ENCODE results near the gene NRXN3.

Gene NRXN3

DNA sequence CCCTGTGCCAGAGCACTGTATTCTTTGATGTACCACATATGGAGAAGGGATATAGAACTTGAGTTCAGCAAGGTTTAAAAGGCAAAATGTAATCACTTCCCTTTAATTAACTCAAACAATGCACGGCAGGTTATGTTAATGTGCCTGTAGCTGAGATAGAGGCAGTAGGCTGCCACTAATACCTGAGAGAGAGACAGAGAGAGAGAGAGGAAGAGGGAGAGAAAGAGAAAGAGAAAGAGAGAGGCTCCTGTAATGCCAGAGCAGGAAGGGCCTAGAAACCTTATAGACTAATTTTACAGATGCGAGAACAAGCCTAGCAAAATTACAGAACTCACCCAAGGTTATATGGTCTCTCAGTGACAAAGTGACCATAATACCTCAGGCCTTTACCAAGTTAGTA, 679.8 kb downstream of the NRXN3 start:
- H3K4me3 ChIP-seq (ENCODE audit: insufficient read depth, low read depth, low read length, poor library complexity, severe bottlenecking): no peak overlapping the region
- no peaks in the 10 kb centered on the region for H3K4me1 ChIP-seq (ENCODE audit: control insufficient read depth, insufficient read depth, low read length, poor library complexity, severe bottlenecking)
- no peaks in the 10 kb centered on the region for H3K27me3 ChIP-seq (replicated peaks; ENCODE audit: control insufficient read depth, insufficient read depth, low read length, poor library complexity, severe bottlenecking)
- no peaks in the 10 kb centered on the region for H3K36me3 ChIP-seq (ENCODE audit: control insufficient read depth, insufficient read depth, low read length)
- no peak overlapping the region for H3K27ac ChIP-seq (ENCODE audit: insufficient read depth, low read length, poor library complexity, severe bottlenecking)
- no peaks in the 10 kb centered on the region for H3K9me3 ChIP-seq (ENCODE audit: control insufficient read depth, low read length)
- DNase-seq: no peak

DNA sequence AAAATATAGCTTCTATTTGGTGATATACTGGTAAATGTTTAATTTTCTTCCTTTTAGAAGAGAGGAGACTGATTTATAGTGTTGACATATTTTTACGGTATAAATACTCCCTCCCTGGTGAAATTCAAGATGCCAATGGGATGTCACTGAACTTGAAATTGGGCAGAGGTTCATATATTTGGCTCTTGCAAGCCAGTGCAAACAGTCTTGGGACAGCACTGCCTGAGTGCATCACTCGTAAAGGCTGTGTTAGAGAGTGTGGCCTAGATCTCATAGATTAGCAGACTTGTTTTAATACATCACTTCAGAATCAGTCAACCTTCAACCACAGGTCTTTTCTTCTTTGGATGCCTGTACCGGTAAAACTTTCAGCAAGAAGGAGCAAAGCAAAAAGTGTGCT, 681.0 kb downstream of the NRXN3 start:
- H3K27ac ChIP-seq (ENCODE audit: insufficient read depth, low read length, poor library complexity, severe bottlenecking): no peak overlapping the region
- H3K9me3 ChIP-seq (ENCODE audit: control insufficient read depth, low read length): no peaks in the 10 kb centered on the region
- H3K36me3 ChIP-seq (ENCODE audit: control insufficient read depth, insufficient read depth, low read length): no peaks in the 10 kb centered on the region
- H3K4me3 ChIP-seq (ENCODE audit: insufficient read depth, low read depth, low read length, poor library complexity, severe bottlenecking): no peak overlapping the region
- DNase-seq: no peak
- no peaks in the 10 kb centered on the region for H3K4me1 ChIP-seq (ENCODE audit: control insufficient read depth, insufficient read depth, low read length, poor library complexity, severe bottlenecking)
- no peaks in the 10 kb centered on the region for H3K27me3 ChIP-seq (replicated peaks; ENCODE audit: control insufficient read depth, insufficient read depth, low read length, poor library complexity, severe bottlenecking)

DNA sequence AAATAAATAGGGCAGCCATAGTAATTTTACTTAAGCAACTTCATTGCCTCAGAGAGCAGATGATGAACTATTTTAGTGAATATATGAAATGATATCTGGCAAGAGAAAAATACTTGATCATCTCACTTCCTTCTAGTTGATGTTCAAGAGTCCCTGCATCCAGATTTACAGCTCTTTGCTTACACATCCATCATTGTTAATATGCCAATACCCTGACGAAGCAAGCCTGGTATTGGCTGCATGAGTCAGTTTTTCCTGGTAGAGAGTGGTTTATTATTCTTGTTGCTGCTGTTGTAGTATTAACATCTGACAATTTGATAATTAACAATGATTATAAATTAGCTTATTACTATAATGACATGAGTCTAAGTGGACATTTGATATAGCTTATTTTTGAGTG, 681.9 kb downstream of the NRXN3 start:
- Histone ChIP-seq H3K9me3 (ENCODE audit: control insufficient read depth, low read length) (no peaks in the 10 kb centered on the region), H3K27me3 (replicated peaks; ENCODE audit: control insufficient read depth, insufficient read depth, low read length, poor library complexity, severe bottlenecking) (no peaks in the 10 kb centered on the region), H3K4me1 (ENCODE audit: control insufficient read depth, insufficient read depth, low read length, poor library complexity, severe bottlenecking) (no peaks in the 10 kb centered on the region), H3K36me3 (ENCODE audit: control insufficient read depth, insufficient read depth, low read length) (no peaks in the 10 kb centered on the region), H3K4me3 (ENCODE audit: insufficient read depth, low read depth, low read length, poor library complexity, severe bottlenecking) (no peak overlapping the region), H3K27ac (ENCODE audit: insufficient read depth, low read length, poor library complexity, severe bottlenecking) (no peak overlapping the region)
- DNase-seq: no peak

- DNase-seq: no peak
- Histone ChIP-seq H3K9me3 (ENCODE audit: control insufficient read depth, low read length) (no peaks in the 10 kb centered on the region), H3K27me3 (replicated peaks; ENCODE audit: control insufficient read depth, insufficient read depth, low read length, poor library complexity, severe bottlenecking) (no peaks in the 10 kb centered on the region), H3K36me3 (ENCODE audit: control insufficient read depth, insufficient read depth, low read length) (no peaks in the 10 kb centered on the region), H3K27ac (ENCODE audit: insufficient read depth, low read length, poor library complexity, severe bottlenecking) (no peak overlapping the region), H3K4me3 (ENCODE audit: insufficient read depth, low read depth, low read length, poor library complexity, severe bottlenecking) (no peak overlapping the region), H3K4me1 (ENCODE audit: control insufficient read depth, insufficient read depth, low read length, poor library complexity, severe bottlenecking) (no peaks in the 10 kb centered on the region)
These were observed 687.8 kb downstream of the NRXN3 start for GRCh38 chr14:78857974-78858373.

DNA sequence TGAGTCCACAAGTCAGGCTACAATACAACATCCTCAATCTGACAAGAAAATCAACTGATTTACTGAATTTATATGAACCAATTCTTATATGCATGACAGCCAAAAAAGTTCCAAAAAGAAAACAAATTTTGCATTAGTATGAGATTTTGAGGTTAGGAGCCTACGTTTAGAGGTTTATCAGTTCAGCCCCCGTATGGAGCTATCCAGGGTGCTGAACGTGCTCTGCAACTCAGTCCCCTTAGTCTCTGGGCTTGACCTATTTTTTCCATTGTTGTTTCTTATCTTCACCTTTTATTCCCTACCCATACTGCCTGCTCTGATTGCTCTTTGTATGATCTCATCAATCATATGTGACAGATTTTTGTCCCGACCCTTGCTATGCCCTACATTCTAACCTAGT, 693.0 kb downstream of the NRXN3 start:
- no peaks in the 10 kb centered on the region for H3K4me1 ChIP-seq (ENCODE audit: control insufficient read depth, insufficient read depth, low read length, poor library complexity, severe bottlenecking)
- H3K36me3 ChIP-seq (ENCODE audit: control insufficient read depth, insufficient read depth, low read length): no peaks in the 10 kb centered on the region
- H3K27ac ChIP-seq (ENCODE audit: insufficient read depth, low read length, poor library complexity, severe bottlenecking): no peak overlapping the region
- no peak overlapping the region for H3K4me3 ChIP-seq (ENCODE audit: insufficient read depth, low read depth, low read length, poor library complexity, severe bottlenecking)
- no peaks in the 10 kb centered on the region for H3K27me3 ChIP-seq (replicated peaks; ENCODE audit: control insufficient read depth, insufficient read depth, low read length, poor library complexity, severe bottlenecking)
- no peaks in the 10 kb centered on the region for H3K9me3 ChIP-seq (ENCODE audit: control insufficient read depth, low read length)
- DNase-seq: no peak

DNA sequence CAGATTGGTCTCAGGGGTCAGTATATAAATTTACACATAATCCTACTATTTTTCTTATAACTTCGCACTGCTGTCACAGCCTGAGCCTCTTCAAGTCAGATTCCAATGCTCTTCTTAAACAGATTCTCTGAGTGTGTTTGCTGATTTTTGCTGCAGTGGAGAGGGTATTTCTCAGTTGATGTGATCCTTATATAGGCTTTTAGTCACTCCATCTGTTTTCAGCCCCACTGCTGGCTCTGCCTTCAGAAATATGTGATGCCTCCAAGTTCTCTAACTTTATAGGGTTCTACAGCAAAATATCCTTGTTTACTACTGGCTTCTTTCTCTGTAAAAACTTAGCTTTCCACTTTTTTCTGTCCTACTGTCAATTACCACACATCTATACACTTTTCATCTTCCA, 702.7 kb downstream of the NRXN3 start:
- Histone ChIP-seq H3K36me3 (ENCODE audit: control insufficient read depth, insufficient read depth, low read length) (no peaks in the 10 kb centered on the region), H3K4me1 (ENCODE audit: control insufficient read depth, insufficient read depth, low read length, poor library complexity, severe bottlenecking) (no peaks in the 10 kb centered on the region), H3K4me3 (ENCODE audit: insufficient read depth, low read depth, low read length, poor library complexity, severe bottlenecking) (no peak overlapping the region), H3K27me3 (replicated peaks; ENCODE audit: control insufficient read depth, insufficient read depth, low read length, poor library complexity, severe bottlenecking) (no peaks in the 10 kb centered on the region), H3K27ac (ENCODE audit: insufficient read depth, low read length, poor library complexity, severe bottlenecking) (no peak overlapping the region), H3K9me3 (ENCODE audit: control insufficient read depth, low read length) (no peaks in the 10 kb centered on the region)
- DNase-seq: no peak

DNA sequence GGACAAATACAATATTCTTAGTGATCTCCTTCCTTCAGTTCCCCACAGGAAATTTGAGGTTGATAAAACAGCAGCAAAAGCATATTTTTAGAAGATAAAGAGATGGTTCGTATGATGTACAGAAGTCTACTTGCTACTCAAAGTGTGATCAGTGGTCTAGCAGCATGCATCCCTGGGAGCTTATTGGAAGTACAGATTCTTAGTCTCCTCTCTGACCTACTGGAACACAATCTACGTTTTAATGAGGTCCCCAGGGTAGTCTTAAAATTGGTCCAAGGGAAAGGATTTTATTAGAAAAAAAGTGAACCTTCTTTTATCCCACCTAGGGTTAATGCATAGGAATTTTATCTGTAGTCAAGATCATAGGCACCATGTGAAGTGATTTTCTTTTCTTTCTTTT, 703.4 kb downstream of the NRXN3 start:
- no peaks in the 10 kb centered on the region for H3K27me3 ChIP-seq (replicated peaks; ENCODE audit: control insufficient read depth, insufficient read depth, low read length, poor library complexity, severe bottlenecking)
- H3K36me3 ChIP-seq (ENCODE audit: control insufficient read depth, insufficient read depth, low read length): no peaks in the 10 kb centered on the region
- no peak overlapping the region for H3K4me3 ChIP-seq (ENCODE audit: insufficient read depth, low read depth, low read length, poor library complexity, severe bottlenecking)
- H3K27ac ChIP-seq (ENCODE audit: insufficient read depth, low read length, poor library complexity, severe bottlenecking): no peak overlapping the region
- H3K4me1 ChIP-seq (ENCODE audit: control insufficient read depth, insufficient read depth, low read length, poor library complexity, severe bottlenecking): no peaks in the 10 kb centered on the region
- no peaks in the 10 kb centered on the region for H3K9me3 ChIP-seq (ENCODE audit: control insufficient read depth, low read length)
- no peak for DNase-seq

- no peaks in the 10 kb centered on the region for H3K36me3 ChIP-seq (ENCODE audit: control insufficient read depth, insufficient read depth, low read length)
- no peaks in the 10 kb centered on the region for H3K27me3 ChIP-seq (replicated peaks; ENCODE audit: control insufficient read depth, insufficient read depth, low read length, poor library complexity, severe bottlenecking)
- H3K9me3 ChIP-seq (ENCODE audit: control insufficient read depth, low read length): no peaks in the 10 kb centered on the region
- no peak overlapping the region for H3K4me3 ChIP-seq (ENCODE audit: insufficient read depth, low read depth, low read length, poor library complexity, severe bottlenecking)
- H3K4me1 ChIP-seq (ENCODE audit: control insufficient read depth, insufficient read depth, low read length, poor library complexity, severe bottlenecking): no peaks in the 10 kb centered on the region
- no peak for DNase-seq
- no peak overlapping the region for H3K27ac ChIP-seq (ENCODE audit: insufficient read depth, low read length, poor library complexity, severe bottlenecking)
These were observed 704.9 kb downstream of the NRXN3 start for GRCh38 chr14:78875049-78875448.

DNA sequence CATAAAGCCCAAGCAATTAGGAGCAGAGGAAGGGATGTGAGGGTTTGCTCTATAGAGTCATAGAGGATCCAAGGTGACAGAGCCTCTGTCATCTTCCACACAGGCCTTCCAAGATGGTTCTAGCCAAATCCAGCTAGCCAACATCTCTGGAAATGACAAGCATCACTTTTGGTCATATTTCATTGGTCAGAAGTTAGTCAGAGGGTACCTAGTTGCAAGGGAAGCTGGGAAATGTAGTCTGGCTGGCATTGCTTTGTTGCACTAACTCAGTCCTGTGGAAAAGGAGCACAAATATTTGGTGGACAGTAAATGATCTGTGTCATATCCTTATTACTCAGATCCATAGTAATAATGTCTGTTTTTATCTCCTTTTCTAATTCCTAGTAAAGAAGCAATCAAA, 715.7 kb downstream of the NRXN3 start:
- no peak overlapping the region for H3K27ac ChIP-seq (ENCODE audit: insufficient read depth, low read length, poor library complexity, severe bottlenecking)
- H3K4me3 ChIP-seq (ENCODE audit: insufficient read depth, low read depth, low read length, poor library complexity, severe bottlenecking): no peak overlapping the region
- DNase-seq: no peak
- no peaks in the 10 kb centered on the region for H3K9me3 ChIP-seq (ENCODE audit: control insufficient read depth, low read length)
- no peaks in the 10 kb centered on the region for H3K27me3 ChIP-seq (replicated peaks; ENCODE audit: control insufficient read depth, insufficient read depth, low read length, poor library complexity, severe bottlenecking)
- H3K4me1 ChIP-seq (ENCODE audit: control insufficient read depth, insufficient read depth, low read length, poor library complexity, severe bottlenecking): no peaks in the 10 kb centered on the region
- no peaks in the 10 kb centered on the region for H3K36me3 ChIP-seq (ENCODE audit: control insufficient read depth, insufficient read depth, low read length)

DNA sequence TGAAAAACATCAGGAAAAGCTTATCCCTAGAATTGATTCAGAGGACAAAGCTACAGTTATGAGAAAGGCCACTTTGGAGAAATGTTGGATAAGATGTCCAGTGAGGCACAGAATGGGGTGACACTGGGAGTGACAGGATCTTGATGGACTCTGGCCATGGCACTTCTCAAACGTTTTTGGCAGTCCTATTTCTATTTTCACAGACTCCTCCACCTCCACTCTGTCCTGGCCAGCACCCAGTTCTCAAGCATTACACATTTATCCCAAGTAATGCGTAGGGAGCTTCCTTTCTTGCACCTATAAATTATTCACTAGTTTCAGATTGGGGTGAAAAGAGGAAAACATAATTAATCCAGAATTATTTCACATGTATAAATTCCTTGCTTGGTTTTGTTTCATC, 727.3 kb downstream of the NRXN3 start:
- Histone ChIP-seq H3K27me3 (replicated peaks; ENCODE audit: control insufficient read depth, insufficient read depth, low read length, poor library complexity, severe bottlenecking) (no peaks in the 10 kb centered on the region), H3K4me1 (ENCODE audit: control insufficient read depth, insufficient read depth, low read length, poor library complexity, severe bottlenecking) (no peaks in the 10 kb centered on the region), H3K27ac (ENCODE audit: insufficient read depth, low read length, poor library complexity, severe bottlenecking) (no peak overlapping the region), H3K4me3 (ENCODE audit: insufficient read depth, low read depth, low read length, poor library complexity, severe bottlenecking) (no peak overlapping the region), H3K9me3 (ENCODE audit: control insufficient read depth, low read length) (no peaks in the 10 kb centered on the region), H3K36me3 (ENCODE audit: control insufficient read depth, insufficient read depth, low read length) (no peaks in the 10 kb centered on the region)
- no peak for DNase-seq

DNA sequence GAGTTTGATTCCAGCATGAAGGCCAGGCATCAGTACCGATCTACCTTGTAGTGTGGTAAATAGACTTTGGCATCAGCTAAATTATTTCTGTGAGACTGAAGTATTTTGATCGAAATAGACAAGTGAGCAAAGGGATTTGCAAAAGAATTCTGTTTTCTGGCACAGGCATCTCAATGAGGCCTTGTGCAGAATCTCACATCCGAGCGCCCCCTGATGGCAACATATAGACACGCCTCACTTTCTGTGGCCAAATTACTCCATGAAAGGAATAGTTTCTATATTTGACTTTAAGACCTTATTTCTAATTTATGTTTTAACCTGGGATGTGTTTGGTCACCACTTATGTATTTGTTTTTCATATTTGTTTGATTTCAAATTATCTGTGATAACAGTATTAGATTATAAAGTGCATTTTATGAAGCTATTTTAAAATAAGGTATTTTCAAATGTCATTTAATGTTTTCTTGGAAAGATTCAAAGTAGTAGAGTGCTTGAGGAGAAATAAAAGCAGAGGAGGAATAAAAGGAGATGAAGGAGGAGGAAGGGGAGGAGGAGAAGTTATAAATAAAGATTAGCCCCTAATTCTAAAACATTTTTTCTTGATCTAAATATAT, 731.9 kb downstream of the NRXN3 start:
- no peaks in the 10 kb centered on the region for H3K9me3 ChIP-seq (ENCODE audit: control insufficient read depth, low read length)
- H3K27me3 ChIP-seq (replicated peaks; ENCODE audit: control insufficient read depth, insufficient read depth, low read length, poor library complexity, severe bottlenecking): no peaks in the 10 kb centered on the region
- no peak overlapping the region for H3K4me3 ChIP-seq (ENCODE audit: insufficient read depth, low read depth, low read length, poor library complexity, severe bottlenecking)
- H3K27ac ChIP-seq (ENCODE audit: insufficient read depth, low read length, poor library complexity, severe bottlenecking): no peak overlapping the region
- no peaks in the 10 kb centered on the region for H3K36me3 ChIP-seq (ENCODE audit: control insufficient read depth, insufficient read depth, low read length)
- DNase-seq: no peak
- H3K4me1 ChIP-seq (ENCODE audit: control insufficient read depth, insufficient read depth, low read length, poor library complexity, severe bottlenecking): no peaks in the 10 kb centered on the region

Measured in effector memory CD4-positive, alpha-beta T cell (primary cell).